Lower leg skin (tissue), 3 donors: Measurements from ENCODE around the gene MFAP3L.

Experiments
- POLR2A ChIP-seq, 2 donors: fragments of 450-650 bp; IDR thresholded peaks; one replicate each; pipeline ENCODE4 v1.6.1; 2016 to 2017; ENCODE audit warnings: antibody characterized with exemption in 2 of 2, mild to moderate bottlenecking in 1 of 2, moderate library complexity in 1 of 2
- TF ChIP-seq, protein P1 (sequence below), 3 donors: fragments of 450-650 bp; IDR thresholded peaks; one replicate each; pipeline ENCODE4 v1.5.1; 2016; ENCODE audit warnings: antibody characterized with exemption in 3 of 3, mild to moderate bottlenecking in 3 of 3, moderate library complexity in 2 of 3

- TF ChIP-seq, protein P1, sequence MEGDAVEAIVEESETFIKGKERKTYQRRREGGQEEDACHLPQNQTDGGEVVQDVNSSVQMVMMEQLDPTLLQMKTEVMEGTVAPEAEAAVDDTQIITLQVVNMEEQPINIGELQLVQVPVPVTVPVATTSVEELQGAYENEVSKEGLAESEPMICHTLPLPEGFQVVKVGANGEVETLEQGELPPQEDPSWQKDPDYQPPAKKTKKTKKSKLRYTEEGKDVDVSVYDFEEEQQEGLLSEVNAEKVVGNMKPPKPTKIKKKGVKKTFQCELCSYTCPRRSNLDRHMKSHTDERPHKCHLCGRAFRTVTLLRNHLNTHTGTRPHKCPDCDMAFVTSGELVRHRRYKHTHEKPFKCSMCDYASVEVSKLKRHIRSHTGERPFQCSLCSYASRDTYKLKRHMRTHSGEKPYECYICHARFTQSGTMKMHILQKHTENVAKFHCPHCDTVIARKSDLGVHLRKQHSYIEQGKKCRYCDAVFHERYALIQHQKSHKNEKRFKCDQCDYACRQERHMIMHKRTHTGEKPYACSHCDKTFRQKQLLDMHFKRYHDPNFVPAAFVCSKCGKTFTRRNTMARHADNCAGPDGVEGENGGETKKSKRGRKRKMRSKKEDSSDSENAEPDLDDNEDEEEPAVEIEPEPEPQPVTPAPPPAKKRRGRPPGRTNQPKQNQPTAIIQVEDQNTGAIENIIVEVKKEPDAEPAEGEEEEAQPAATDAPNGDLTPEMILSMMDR (IDR thresholded peaks at IDR 0.05): no peak
- TF ChIP-seq POLR2A (IDR thresholded peaks at IDR 0.05): no peak
Observed at GRCh38 chr4:169945636-169946035, 80.6 kb downstream of the MFAP3L start.
